K562 (cell line): ENCODE data around the gene DCAF7. TPM values are rescaled to one million over a fixed set of nuclear protein-coding genes. Genes with fewer than 3 reads are reported as not detected.

Source experiments
- ELF4 ChIP-seq: fragments of 450-650 bp; formaldehyde crosslinking; IDR thresholded peaks from 2 replicates; pipeline ENCODE4 v1.4.0; 2022; ENCODE audit warnings: missing genetic modification characterization
- GATAD2B ChIP-seq: fragments of 450-650 bp; IDR thresholded peaks from 2 replicates; pipeline ENCODE4 v1.6.1; 2017; ENCODE audit warnings: mild to moderate bottlenecking, borderline replicate concordance
- KLF1 ChIP-seq: fragments of 450-650 bp; IDR thresholded peaks from 2 replicates; pipeline ENCODE4 v1.6.1; 2016; ENCODE audit warnings: missing genetic modification characterization, missing compliant biosample characterization
- LEF1 ChIP-seq: fragments of 450-650 bp; IDR thresholded peaks from 2 replicates; pipeline ENCODE4 v1.6.1; 2016; ENCODE audit warnings: mild to moderate bottlenecking
- PHF21A ChIP-seq: fragments of 450-650 bp; IDR thresholded peaks from 2 replicates; pipeline ENCODE4 v1.6.1; 2017; ENCODE audit warnings: low read depth, borderline replicate concordance
- RFX7 ChIP-seq: fragments of 250-450 bp; sonication (Bioruptor Pico); IDR thresholded peaks from 2 replicates; pipeline ENCODE4 v1.5.1; 2021; ENCODE audit warnings: mild to moderate bottlenecking
- SIN3B ChIP-seq: fragments of 450-650 bp; IDR thresholded peaks from 2 replicates; pipeline ENCODE4 v1.6.1; 2017; ENCODE audit warnings: low read depth, mild to moderate bottlenecking, moderate library complexity
- SMAD1 ChIP-seq: fragments of 150-350 bp; IDR thresholded peaks from 2 replicates; pipeline ENCODE4 v1.6.1; 2014; ENCODE audit warnings: low read length, low read depth; ENCODE audit not compliant: partially characterized antibody
- STAT5A ChIP-seq: IDR thresholded peaks from 2 replicates; pipeline ENCODE4 v1.6.1; 2012; ENCODE audit warnings: low read length, inconsistent platforms, borderline replicate concordance
- TSC22D4 ChIP-seq: fragments of 450-650 bp; IDR thresholded peaks from 2 replicates; pipeline ENCODE4 v1.6.1; 2016; ENCODE audit warnings: missing genetic modification characterization, missing biosample characterization, control low read depth
- ZNF395 ChIP-seq: fragments of 200-800 bp; sonication (Bioruptor generic); IDR thresholded peaks from 2 replicates; pipeline ENCODE4 v1.6.1; 2017; ENCODE audit warnings: missing genetic modification characterization, missing compliant biosample characterization
- ZNF57 ChIP-seq: fragments of 450-650 bp; formaldehyde crosslinking; IDR thresholded peaks from 2 replicates; pipeline ENCODE4 v1.4.0; 2020; ENCODE audit warnings: mild to moderate bottlenecking, moderate library complexity
- polyA plus RNA-seq, 8 experiments: library from polyadenylated mRNA; depleted of rRNA in 4 of 8; stranded (reverse) in 5 of 8; unstranded in 3 of 8; fragments of >200 nt; fragmentation: Nextera tagmentation in 2 of 8; fragmentation: Illumina TruSeq in 1 of 8; extraction: Ambion mirVana in 2 of 8; extraction: Trizol in 1 of 8; gene quantifications; 2 replicates each; pipeline versions ENCODE4 v1.2.1 to v1.2.3, GENCODE V29; 2011 to 2014; ENCODE audit warnings: inconsistent platforms in 1 of 8, missing spikeins in 1 of 8
- total RNA-seq, 7 experiments: library from RNA; depleted of rRNA in 6 of 7; stranded (reverse); fragments of >200 nt in 6 of 7; fragmentation: Illumina TruSeq in 2 of 7; extraction: Trizol in 2 of 7; gene quantifications; 2 replicates each; pipeline versions ENCODE4 v1.2.1 to v1.2.3, GENCODE V29; 2011 to 2021; ENCODE audit warnings: low replicate concordance in 1 of 7
- TF ChIP-seq, protein P1 (sequence below): fragments of 450-650 bp; IDR thresholded peaks from 2 replicates; pipeline ENCODE4 v1.6.1; 2016; ENCODE audit warnings: mild to moderate bottlenecking, moderate library complexity

The DCAF7 gene
- total and polyA plus RNA-seq, 9 of the 15 experiments (the other 6 are each of a cell fraction or from before 2014, with no cell fraction given): 30.8 to 123 (median 40.2) TPM

DNA sequence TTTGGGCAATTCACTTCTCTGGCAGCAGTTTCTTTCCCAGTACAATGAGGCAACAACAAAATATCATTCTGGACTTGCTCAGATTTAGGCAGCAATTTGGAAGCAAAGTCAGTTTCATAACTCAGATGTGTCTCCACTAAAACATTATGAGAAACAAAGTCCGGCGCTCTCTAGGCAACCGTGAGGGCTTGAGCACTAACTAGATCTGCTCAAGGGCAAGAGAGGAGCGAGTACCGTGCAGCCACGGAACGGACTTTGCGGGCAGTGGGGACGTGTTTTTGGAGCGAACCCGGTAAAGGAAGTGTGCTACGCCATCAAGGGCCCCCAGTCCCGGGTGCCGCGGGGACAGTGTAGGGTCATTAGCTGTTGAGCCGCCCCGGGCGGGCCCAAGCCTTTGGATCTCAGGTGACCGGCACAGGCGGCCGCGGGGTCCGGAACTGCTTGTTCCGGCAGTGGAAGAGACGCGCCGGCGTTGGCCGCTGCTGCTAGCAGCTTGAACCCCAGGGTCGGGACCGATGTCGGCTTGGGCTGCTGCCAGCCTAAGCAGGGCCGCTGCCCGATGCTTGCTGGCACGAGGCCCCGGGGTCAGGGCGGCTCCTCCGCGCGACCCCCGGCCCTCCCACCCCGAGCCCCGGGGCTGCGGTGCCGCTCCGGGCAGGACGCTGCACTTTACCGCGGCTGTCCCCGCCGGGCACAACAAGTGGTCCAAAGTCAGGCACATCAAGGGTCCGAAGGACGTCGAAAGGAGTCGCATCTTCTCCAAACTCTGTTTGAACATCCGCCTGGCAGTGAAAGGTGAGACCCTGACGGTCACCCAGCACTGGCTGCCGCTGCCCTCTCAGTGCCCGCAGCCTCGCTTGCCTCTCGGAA is 50.5 kb downstream of the DCAF7 start, which contains the start of gene TACO1 (continued):
- TF ChIP-seq KLF1 (no peak), PHF21A (peak; percentile 59; the same call in 1 of the 2 replicates), GATAD2B (peak; percentile 55; the same call in 1 of the 2 replicates), SIN3B (peak; percentile 97), TSC22D4 (no peak), LEF1 (no peak), ELF4 (CRISPR knock-in tag) (0 out of 2 replicates have a peak, but pooled peaks have one; percentile 47), RFX7 (CRISPR knock-in tag) (no peak), SMAD1 (no peak), STAT5A (peak; percentile 66; the same call in 1 of the 2 replicates), ZNF395 (CRISPR knock-in tag) (0 out of 2 replicates have a peak, but pooled peaks have one; percentile 8), ZNF57 (CRISPR knock-in tag) (no peak)
- TF ChIP-seq, protein P1, sequence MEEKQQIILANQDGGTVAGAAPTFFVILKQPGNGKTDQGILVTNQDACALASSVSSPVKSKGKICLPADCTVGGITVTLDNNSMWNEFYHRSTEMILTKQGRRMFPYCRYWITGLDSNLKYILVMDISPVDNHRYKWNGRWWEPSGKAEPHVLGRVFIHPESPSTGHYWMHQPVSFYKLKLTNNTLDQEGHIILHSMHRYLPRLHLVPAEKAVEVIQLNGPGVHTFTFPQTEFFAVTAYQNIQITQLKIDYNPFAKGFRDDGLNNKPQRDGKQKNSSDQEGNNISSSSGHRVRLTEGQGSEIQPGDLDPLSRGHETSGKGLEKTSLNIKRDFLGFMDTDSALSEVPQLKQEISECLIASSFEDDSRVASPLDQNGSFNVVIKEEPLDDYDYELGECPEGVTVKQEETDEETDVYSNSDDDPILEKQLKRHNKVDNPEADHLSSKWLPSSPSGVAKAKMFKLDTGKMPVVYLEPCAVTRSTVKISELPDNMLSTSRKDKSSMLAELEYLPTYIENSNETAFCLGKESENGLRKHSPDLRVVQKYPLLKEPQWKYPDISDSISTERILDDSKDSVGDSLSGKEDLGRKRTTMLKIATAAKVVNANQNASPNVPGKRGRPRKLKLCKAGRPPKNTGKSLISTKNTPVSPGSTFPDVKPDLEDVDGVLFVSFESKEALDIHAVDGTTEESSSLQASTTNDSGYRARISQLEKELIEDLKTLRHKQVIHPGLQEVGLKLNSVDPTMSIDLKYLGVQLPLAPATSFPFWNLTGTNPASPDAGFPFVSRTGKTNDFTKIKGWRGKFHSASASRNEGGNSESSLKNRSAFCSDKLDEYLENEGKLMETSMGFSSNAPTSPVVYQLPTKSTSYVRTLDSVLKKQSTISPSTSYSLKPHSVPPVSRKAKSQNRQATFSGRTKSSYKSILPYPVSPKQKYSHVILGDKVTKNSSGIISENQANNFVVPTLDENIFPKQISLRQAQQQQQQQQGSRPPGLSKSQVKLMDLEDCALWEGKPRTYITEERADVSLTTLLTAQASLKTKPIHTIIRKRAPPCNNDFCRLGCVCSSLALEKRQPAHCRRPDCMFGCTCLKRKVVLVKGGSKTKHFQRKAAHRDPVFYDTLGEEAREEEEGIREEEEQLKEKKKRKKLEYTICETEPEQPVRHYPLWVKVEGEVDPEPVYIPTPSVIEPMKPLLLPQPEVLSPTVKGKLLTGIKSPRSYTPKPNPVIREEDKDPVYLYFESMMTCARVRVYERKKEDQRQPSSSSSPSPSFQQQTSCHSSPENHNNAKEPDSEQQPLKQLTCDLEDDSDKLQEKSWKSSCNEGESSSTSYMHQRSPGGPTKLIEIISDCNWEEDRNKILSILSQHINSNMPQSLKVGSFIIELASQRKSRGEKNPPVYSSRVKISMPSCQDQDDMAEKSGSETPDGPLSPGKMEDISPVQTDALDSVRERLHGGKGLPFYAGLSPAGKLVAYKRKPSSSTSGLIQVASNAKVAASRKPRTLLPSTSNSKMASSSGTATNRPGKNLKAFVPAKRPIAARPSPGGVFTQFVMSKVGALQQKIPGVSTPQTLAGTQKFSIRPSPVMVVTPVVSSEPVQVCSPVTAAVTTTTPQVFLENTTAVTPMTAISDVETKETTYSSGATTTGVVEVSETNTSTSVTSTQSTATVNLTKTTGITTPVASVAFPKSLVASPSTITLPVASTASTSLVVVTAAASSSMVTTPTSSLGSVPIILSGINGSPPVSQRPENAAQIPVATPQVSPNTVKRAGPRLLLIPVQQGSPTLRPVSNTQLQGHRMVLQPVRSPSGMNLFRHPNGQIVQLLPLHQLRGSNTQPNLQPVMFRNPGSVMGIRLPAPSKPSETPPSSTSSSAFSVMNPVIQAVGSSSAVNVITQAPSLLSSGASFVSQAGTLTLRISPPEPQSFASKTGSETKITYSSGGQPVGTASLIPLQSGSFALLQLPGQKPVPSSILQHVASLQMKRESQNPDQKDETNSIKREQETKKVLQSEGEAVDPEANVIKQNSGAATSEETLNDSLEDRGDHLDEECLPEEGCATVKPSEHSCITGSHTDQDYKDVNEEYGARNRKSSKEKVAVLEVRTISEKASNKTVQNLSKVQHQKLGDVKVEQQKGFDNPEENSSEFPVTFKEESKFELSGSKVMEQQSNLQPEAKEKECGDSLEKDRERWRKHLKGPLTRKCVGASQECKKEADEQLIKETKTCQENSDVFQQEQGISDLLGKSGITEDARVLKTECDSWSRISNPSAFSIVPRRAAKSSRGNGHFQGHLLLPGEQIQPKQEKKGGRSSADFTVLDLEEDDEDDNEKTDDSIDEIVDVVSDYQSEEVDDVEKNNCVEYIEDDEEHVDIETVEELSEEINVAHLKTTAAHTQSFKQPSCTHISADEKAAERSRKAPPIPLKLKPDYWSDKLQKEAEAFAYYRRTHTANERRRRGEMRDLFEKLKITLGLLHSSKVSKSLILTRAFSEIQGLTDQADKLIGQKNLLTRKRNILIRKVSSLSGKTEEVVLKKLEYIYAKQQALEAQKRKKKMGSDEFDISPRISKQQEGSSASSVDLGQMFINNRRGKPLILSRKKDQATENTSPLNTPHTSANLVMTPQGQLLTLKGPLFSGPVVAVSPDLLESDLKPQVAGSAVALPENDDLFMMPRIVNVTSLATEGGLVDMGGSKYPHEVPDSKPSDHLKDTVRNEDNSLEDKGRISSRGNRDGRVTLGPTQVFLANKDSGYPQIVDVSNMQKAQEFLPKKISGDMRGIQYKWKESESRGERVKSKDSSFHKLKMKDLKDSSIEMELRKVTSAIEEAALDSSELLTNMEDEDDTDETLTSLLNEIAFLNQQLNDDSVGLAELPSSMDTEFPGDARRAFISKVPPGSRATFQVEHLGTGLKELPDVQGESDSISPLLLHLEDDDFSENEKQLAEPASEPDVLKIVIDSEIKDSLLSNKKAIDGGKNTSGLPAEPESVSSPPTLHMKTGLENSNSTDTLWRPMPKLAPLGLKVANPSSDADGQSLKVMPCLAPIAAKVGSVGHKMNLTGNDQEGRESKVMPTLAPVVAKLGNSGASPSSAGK: no peak
